Prostate gland (tissue), 2 donors: Measurements from ENCODE around the gene PTPRM. TPM values are rescaled to one million over a fixed set of nuclear protein-coding genes. Genes with fewer than 3 reads are reported as not detected.

ENCODE experiments used
- DNase-seq: peaks from one replicate; pipeline ENCODE4 v3.0.0-alpha.2; 2019; ENCODE audit warnings: low spot score
- H3K27ac ChIP-seq, 2 donors: fragments of 200-600 bp; sonication (generic); 2 replicates each; pipeline ENCODE4 v1.5.1; 2017 to 2019
- H3K27me3 ChIP-seq: fragments of 200-600 bp; sonication (generic); replicated peaks from 2 replicates; pipeline ENCODE4 v1.5.1; 2019; ENCODE audit not compliant: insufficient read depth
- H3K36me3 ChIP-seq, 2 donors: fragments of 200-600 bp; sonication (generic); 1 replicate in 1 of 2; 2 replicates in 1 of 2; pipeline versions ENCODE4 v1.5.1 to v1.8.1; 2017 to 2019
- H3K4me1 ChIP-seq: fragments of 200-600 bp; sonication (generic); replicated peaks from 2 replicates; pipeline ENCODE4 v1.5.1; 2019
- H3K4me3 ChIP-seq, 2 donors: fragments of 200-600 bp; sonication (generic); 2 replicates each; pipeline ENCODE4 v1.5.1; 2017 to 2019
- H3K9me3 ChIP-seq: fragments of 200-600 bp; sonication (generic); 2 replicates; pipeline ENCODE4 v1.5.1; 2017
- POLR2A ChIP-seq: fragments of 450-650 bp; IDR thresholded peaks from one replicate; pipeline ENCODE4 v1.6.1; 2016; ENCODE audit warnings: antibody characterized with exemption, mild to moderate bottlenecking
- POLR2AphosphoS5 ChIP-seq: sonication (generic); formaldehyde crosslinking; IDR thresholded peaks from one replicate; pipeline ENCODE4 v1.6.1; 2017; ENCODE audit warnings: antibody characterized with exemption
- WGBS: methylation state at CpG from one replicate; pipeline ENCODE4 v1.1.5; 2018; 5-methylcytosine and 5-hydroxymethylcytosine counted together
- intact Hi-C: fragments of 100-400 bp; cut with DNase I; formaldehyde crosslinking; loops from one replicate; pipeline ENCODE4 v1.14.2; 2022
- total RNA-seq, 2 donors: library from RNA; depleted of rRNA; stranded (reverse); fragments of >200 nt; gene quantifications; one replicate each; pipeline ENCODE4 v1.1.0, GENCODE V29; 2016
- TF ChIP-seq, protein P1 (sequence below), 4 experiments: fragments of 200-600 bp in 2 of 4; fragments of 450-650 bp in 2 of 4; sonication (generic) in 2 of 4; IDR thresholded peaks; 1 replicate in 3 of 4; 2 replicates in 1 of 4; pipeline ENCODE4 v1.5.1; 2016 to 2019; ENCODE audit warnings: antibody characterized with exemption in 4 of 4, mild to moderate bottlenecking in 2 of 4, moderate library complexity in 2 of 4

Gene PTPRM
- total RNA-seq, 2 donors from 2014 or later = 32.9 to 92.6 TPM

- Histone ChIP-seq H3K27ac (peak overlapping the region; percentile 90 to 97), H3K27me3 (no peaks in the 10 kb centered on the region), H3K4me3 (no peak overlapping the region), H3K9me3 (no peaks in the 10 kb centered on the region), H3K4me1 (no peaks in the 10 kb centered on the region), H3K36me3 (no peaks in the 10 kb centered on the region)
- no peak for TF ChIP-seq POLR2A
- TF ChIP-seq, protein P1, sequence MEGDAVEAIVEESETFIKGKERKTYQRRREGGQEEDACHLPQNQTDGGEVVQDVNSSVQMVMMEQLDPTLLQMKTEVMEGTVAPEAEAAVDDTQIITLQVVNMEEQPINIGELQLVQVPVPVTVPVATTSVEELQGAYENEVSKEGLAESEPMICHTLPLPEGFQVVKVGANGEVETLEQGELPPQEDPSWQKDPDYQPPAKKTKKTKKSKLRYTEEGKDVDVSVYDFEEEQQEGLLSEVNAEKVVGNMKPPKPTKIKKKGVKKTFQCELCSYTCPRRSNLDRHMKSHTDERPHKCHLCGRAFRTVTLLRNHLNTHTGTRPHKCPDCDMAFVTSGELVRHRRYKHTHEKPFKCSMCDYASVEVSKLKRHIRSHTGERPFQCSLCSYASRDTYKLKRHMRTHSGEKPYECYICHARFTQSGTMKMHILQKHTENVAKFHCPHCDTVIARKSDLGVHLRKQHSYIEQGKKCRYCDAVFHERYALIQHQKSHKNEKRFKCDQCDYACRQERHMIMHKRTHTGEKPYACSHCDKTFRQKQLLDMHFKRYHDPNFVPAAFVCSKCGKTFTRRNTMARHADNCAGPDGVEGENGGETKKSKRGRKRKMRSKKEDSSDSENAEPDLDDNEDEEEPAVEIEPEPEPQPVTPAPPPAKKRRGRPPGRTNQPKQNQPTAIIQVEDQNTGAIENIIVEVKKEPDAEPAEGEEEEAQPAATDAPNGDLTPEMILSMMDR (IDR thresholded peaks at IDR 0.05) = no peak
- intact Hi-C loops = loop anchor here (2.0 to 10.0 kb wide), 4 partner anchors 105 to 917 kb away; no protein-coding TSS in a partner anchor
- no peak for DNase-seq
Observed at GRCh38 chr18:7565677-7566076, 1.4 kb upstream of the PTPRM start.

DNA sequence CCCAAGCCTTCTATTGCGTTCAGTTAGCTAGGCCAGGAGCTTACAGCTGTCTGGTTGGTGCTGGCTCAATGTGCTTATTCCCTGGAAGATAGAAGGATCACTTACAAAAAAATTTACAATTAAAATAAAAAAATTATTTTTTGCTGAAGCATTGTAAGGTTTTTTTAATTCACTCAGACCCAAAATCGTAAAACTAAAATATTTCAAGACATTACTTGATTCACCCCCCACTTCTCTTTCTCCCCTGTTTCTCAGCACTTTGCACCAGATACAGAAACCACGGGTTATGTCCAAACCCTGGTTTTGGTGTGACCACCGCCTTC is 911 bp upstream of the PTPRM start:
- H3K27ac ChIP-seq = peak overlapping the region; percentile 90 to 97
- TF ChIP-seq POLR2AphosphoS5 (no peak), POLR2A (no peak)
- TF ChIP-seq, protein P1 (IDR thresholded peaks at IDR 0.05) = no peak
- intact Hi-C loops = loop anchor here (2.0 to 10.0 kb wide), 4 partner anchors 105 to 916 kb away; no protein-coding TSS in a partner anchor
- no peaks in the 10 kb centered on the region for H3K9me3 ChIP-seq
- H3K27me3 ChIP-seq = no peaks in the 10 kb centered on the region
- DNase-seq = no peak
- no peaks in the 10 kb centered on the region for H3K4me1 ChIP-seq
- WGBS = 24% methylated on average over 4 of the region's 4 CpGs
- H3K36me3 ChIP-seq = no peaks in the 10 kb centered on the region
- H3K4me3 ChIP-seq = peak overlapping the region; percentile 79 to 82

DNA sequence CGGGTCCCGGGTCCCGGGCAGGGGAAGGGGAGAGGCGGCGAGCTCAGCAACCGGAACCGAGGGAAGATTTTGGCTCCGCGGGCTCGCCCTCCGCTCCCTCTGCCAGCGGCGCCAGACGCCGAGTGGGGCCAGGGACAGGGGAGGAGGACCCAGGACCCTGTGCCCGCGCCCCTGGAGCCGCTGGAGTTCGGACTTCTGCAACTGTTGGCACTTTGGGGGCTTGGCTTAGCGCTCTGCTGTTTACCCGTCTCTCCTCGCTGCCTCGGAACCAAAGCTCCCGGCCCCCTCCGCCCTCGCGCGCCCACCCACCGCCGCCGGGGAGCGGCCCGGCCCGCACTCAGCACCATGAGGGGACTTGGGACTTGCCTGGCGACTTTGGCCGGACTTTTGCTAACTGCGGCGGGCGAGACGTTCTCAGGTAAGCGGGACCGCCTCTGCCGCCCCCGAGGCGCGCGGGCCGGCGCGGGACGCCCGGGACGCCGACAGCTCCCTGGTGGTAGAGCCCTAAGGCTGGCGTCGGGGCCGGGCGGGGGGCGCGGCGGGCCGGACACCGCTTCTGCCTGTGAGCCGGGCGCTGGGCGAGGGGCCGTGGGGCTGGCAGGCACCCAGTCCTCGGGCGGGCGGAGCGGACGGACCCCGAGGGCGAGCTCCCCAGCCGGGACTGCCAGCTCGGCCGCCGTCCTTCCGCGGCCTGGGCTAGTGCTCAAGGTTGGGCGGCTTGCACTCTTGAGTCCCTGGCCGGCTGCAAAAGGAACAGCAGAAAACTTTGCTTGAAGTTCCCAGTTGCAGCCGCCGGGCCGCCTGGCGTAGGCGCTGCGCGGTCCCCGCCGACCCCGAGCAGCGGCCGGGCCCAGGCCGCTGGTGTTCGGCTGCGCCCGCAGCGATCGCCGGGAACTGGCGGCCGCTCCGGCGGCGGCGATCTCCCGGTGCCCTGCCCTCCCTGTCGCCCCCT is 634 bp downstream of the PTPRM start:
- H3K4me1 ChIP-seq = no peaks in the 10 kb centered on the region
- no peaks in the 10 kb centered on the region for H3K9me3 ChIP-seq
- H3K27ac ChIP-seq = peak overlapping the region; percentile 90 to 97
- peak overlapping the region; percentile 79 to 82 for H3K4me3 ChIP-seq
- DNase-seq = peak; percentile 28
- TF ChIP-seq, protein P1 (IDR thresholded peaks at IDR 0.05) = no peak
- TF ChIP-seq POLR2A = no peak
- TF ChIP-seq POLR2AphosphoS5 = no peak
- no peaks in the 10 kb centered on the region for H3K36me3 ChIP-seq
- no peaks in the 10 kb centered on the region for H3K27me3 ChIP-seq
- WGBS = under 1% methylated on average over 51 of the region's 109 CpGs
- intact Hi-C loops = loop anchor here (1.0 to 10.0 kb wide), 5 partner anchors 107 to 915 kb away; no protein-coding TSS in a partner anchor

- intact Hi-C loops = loop anchor here (5.0 to 10.0 kb wide), 2 partner anchors 816 to 914 kb away; no protein-coding TSS in a partner anchor
- 0% methylated on average over 33 of the region's 44 CpGs for WGBS
- Histone ChIP-seq H3K4me3 (peak overlapping the region; percentile 79 to 82), H3K36me3 (no peaks in the 10 kb centered on the region), H3K4me1 (no peaks in the 10 kb centered on the region), H3K9me3 (no peaks in the 10 kb centered on the region), H3K27me3 (no peaks in the 10 kb centered on the region), H3K27ac (peak overlapping the region; percentile 90 to 97)
- TF ChIP-seq, protein P1 (IDR thresholded peaks at IDR 0.05) = peak in 3 of 4 experiments; percentile 17 to 23 (median 21)
- no peak for TF ChIP-seq POLR2AphosphoS5
- TF ChIP-seq POLR2A = no peak
- peak; percentile 40 for DNase-seq
Observed at GRCh38 chr18:7568426-7568825, 1.3 kb downstream of the PTPRM start.
